ENCODE measurements around the gene PTPRF.

Gene PTPRF

GRCh38 chr1:43512681-43513080 lies 18.0 kb upstream of the PTPRF start:
- no peak for TF ChIP-seq CTCF (IDR thresholded peaks at IDR 0.05; ENCODE audit: low read depth, low read length, missing control alignments)
- H3K4me3 ChIP-seq (ENCODE audit: low read depth, low read length): no peak overlapping the region
- DNase-seq (ENCODE audit: low read depth): no peak

GRCh38 chr1:43513471-43514173 lies 17.1 kb upstream of the PTPRF start:
- TF ChIP-seq CTCF (IDR thresholded peaks at IDR 0.05; ENCODE audit: low read depth, low read length, missing control alignments): no peak
- DNase-seq (ENCODE audit: low read depth): no peak
- no peak overlapping the region for H3K4me3 ChIP-seq (ENCODE audit: low read depth, low read length)

DNA sequence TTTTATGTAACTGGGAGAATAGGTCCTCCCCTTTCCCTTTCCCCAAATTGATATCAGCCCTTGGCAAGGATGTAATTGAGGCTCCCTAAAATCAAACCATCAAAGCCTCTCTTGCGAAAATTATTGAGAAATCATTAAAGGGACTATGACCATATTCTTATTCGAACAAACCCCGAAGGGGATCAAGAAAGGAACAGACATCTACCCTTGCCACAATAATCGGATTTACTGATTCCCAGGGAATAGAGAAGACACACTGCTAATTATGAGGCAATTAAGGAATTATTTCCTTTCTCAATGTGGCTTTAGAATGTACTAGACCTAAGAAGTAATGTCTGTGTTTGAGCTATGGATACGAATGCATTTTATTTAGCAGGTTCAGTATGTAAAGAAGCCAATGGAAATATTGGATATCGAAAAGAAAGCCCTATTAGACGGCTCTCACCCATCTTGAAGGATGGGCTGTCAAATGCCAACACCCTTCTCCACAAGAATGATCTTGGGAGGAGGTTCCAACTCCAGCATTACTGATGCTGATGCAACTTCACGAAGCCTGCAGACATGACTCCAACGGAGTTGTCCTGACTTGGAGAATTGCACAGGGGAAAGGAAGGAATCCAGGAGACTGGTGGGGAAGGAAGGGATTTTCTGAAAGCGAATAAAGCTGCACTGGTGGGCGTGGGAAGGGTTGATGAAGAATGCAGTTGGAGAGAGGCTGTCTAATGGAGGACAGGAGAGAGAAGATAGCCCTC lies 11.6 kb upstream of the PTPRF start:
- DNase-seq (ENCODE audit: low read depth): no peak
- no peak for TF ChIP-seq CTCF (IDR thresholded peaks at IDR 0.05; ENCODE audit: low read depth, low read length, missing control alignments)
- no peak overlapping the region for H3K4me3 ChIP-seq (ENCODE audit: low read depth, low read length)

- TF ChIP-seq CTCF (IDR thresholded peaks at IDR 0.05; ENCODE audit: low read depth, low read length, missing control alignments): no peak
- DNase-seq (ENCODE audit: low read depth): no peak
- H3K4me3 ChIP-seq (ENCODE audit: low read depth, low read length): no peak overlapping the region
These were observed 10.4 kb upstream of the PTPRF start for GRCh38 chr1:43520100-43520778.

DNA sequence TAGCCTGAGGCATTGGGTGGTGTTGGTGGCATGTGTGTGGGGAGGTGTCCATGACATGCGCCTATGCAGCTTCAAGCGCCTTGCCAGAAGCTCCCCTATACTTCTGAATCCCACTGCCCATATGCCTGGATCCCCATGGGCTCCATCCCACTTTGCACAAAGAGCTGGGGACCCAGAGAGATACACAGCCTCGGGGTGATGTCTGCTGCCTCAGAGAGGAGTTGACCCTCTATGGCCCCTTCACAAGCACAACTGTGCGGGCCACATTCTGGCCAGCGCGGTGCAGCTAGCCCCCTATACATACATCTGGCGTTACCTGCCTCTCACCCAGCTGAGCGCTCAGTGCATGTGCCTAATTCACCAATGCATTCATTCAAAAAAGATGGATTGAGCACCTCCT lies 9.6 kb upstream of the PTPRF start:
- TF ChIP-seq CTCF (IDR thresholded peaks at IDR 0.05; ENCODE audit: low read depth, low read length, missing control alignments): no peak
- no peak for DNase-seq (ENCODE audit: low read depth)
- no peak overlapping the region for H3K4me3 ChIP-seq (ENCODE audit: low read depth, low read length)

DNA sequence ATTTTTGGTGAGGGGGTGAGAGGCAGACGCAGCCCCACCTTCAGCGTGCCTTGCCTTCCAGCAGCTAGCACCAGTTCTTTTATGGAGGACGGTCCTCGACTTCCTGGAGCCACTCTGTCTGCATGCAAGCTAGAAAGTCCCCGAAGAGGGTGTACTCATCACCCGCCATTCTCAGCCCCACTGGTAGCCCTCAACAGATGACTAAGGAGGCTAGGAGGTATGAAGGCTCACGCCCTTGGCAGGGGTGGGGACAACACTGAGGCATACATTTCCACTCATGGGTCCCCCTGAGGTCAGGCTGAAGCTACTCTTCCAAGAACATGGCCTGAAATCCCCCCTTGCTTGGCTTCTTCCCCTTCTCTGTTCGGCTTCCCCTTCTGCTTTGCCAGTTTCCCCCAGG lies 8.9 kb upstream of the PTPRF start:
- DNase-seq (ENCODE audit: low read depth): no peak
- H3K4me3 ChIP-seq (ENCODE audit: low read depth, low read length): no peak overlapping the region
- no peak for TF ChIP-seq CTCF (IDR thresholded peaks at IDR 0.05; ENCODE audit: low read depth, low read length, missing control alignments)
